GM23338 (cell line): ENCODE measurements around the gene CYB5B. TPM values are rescaled to one million over a fixed set of nuclear protein-coding genes. Genes with fewer than 3 reads are reported as not detected.

Experiments used
- ATAC-seq: fragments of 200-7000 bp; cut with Tn5 transposase; 3 replicates; pipeline ENCODE4 v1.9.1; 2020
- DNase-seq: peaks from one replicate; pipeline ENCODE4 v3.0.0-alpha.2; 2015; ENCODE audit warnings: low spot score
- H2AFZ ChIP-seq: fragments of 200-600 bp; sonication (generic); 2 replicates; pipeline ENCODE4 v1.8.0; 2016; ENCODE audit warnings: antibody characterized with exemption, mild to moderate bottlenecking, moderate library complexity
- H3F3A ChIP-seq: fragments of 200-600 bp; sonication (generic); replicated peaks from 2 replicates; pipeline ENCODE4 v1.8.0; 2017; ENCODE audit warnings: antibody characterized with exemption, mixed run types, low read depth
- H3K27ac ChIP-seq: fragments of 200-600 bp; sonication (generic); 2 replicates; pipeline ENCODE4 v1.6.1; 2016; ENCODE audit warnings: low read depth
- H3K27me3 ChIP-seq: fragments of 200-600 bp; sonication (generic); 2 replicates; pipeline ENCODE4 v1.8.0; 2016; ENCODE audit warnings: mild to moderate bottlenecking, mixed run types, moderate library complexity; ENCODE audit not compliant: insufficient read depth
- H3K36me3 ChIP-seq: fragments of 200-600 bp; sonication (generic); 2 replicates; pipeline ENCODE4 v1.8.0; 2016; ENCODE audit warnings: mild to moderate bottlenecking; ENCODE audit not compliant: insufficient read depth
- H3K4me1 ChIP-seq: fragments of 200-600 bp; sonication (generic); 2 replicates; pipeline ENCODE4 v1.8.0; 2016; ENCODE audit warnings: mild to moderate bottlenecking, moderate library complexity; ENCODE audit not compliant: insufficient read depth
- H3K4me2 ChIP-seq: fragments of 200-600 bp; sonication (generic); 2 replicates; pipeline ENCODE4 v1.7.1; 2017; ENCODE audit warnings: mixed run types
- H3K4me3 ChIP-seq: fragments of 200-600 bp; sonication (generic); 2 replicates; pipeline ENCODE4 v1.6.1; 2016; ENCODE audit warnings: mixed run types
- H3K79me2 ChIP-seq: fragments of 200-600 bp; sonication (generic); replicated peaks from 2 replicates; pipeline ENCODE4 v1.8.0; 2017; ENCODE audit warnings: mild to moderate bottlenecking; ENCODE audit not compliant: insufficient read depth
- H3K9me2 ChIP-seq: fragments of 200-600 bp; sonication (generic); 2 replicates; pipeline ENCODE4 v1.8.0; 2017; ENCODE audit not compliant: insufficient read depth
- H4K20me1 ChIP-seq: fragments of 200-600 bp; sonication (generic); replicated peaks from 2 replicates; pipeline ENCODE4 v1.8.0; 2017; ENCODE audit warnings: mild to moderate bottlenecking; ENCODE audit not compliant: insufficient read depth
- H3K27ac Mint-ChIP-seq: 2 replicates; pipeline ENCODE4 v1.8.0; 2020; ENCODE audit warnings: inconsistent platforms, mild to moderate bottlenecking, moderate library complexity, mixed read lengths
- H3K27me3 Mint-ChIP-seq: 3 replicates; pipeline ENCODE4 v1.8.0; 2022; ENCODE audit warnings: low read depth, mild to moderate bottlenecking, moderate library complexity, mixed read lengths, inconsistent platforms; ENCODE audit not compliant: insufficient read depth, poor library complexity
- H3K36me3 Mint-ChIP-seq: 3 replicates; pipeline ENCODE4 v1.8.0; 2021; ENCODE audit warnings: low read depth, mild to moderate bottlenecking, inconsistent platforms, moderate library complexity, mixed read lengths
- H3K4me1 Mint-ChIP-seq: 3 replicates; pipeline ENCODE4 v1.8.0; 2020; ENCODE audit warnings: mild to moderate bottlenecking, inconsistent platforms, mixed read lengths
- H3K4me3 Mint-ChIP-seq: 3 replicates; pipeline ENCODE4 v1.8.0; 2021; ENCODE audit warnings: moderate library complexity, mild to moderate bottlenecking, inconsistent platforms, mixed read lengths
- H3K9me3 Mint-ChIP-seq: 3 replicates; pipeline ENCODE4 v1.8.0; 2020; ENCODE audit warnings: moderate library complexity, mild to moderate bottlenecking, inconsistent platforms, mixed read lengths
- CREB1 ChIP-seq: fragments of 250-450 bp; sonication (Bioruptor Pico); IDR thresholded peaks from 2 replicates; pipeline ENCODE4 v1.5.0; 2020; ENCODE audit warnings: low read depth, mild to moderate bottlenecking, moderate library complexity
- CTCF ChIP-seq, 2 experiments: fragments of 200-600 bp in 1 of 2; sonication (generic) in 1 of 2; conservative IDR thresholded peaks; 2 replicates each; pipeline versions ENCODE4 v1.5.1 to v1.6.1; 2016 to 2017; ENCODE audit warnings: antibody characterized with exemption in 2 of 2, low read depth in 2 of 2, mild to moderate bottlenecking in 2 of 2, moderate library complexity in 1 of 2
- ETS1 ChIP-seq: IDR thresholded peaks from 2 replicates; pipeline ENCODE4 v1.6.1; 2016; ENCODE audit warnings: antibody characterized with exemption
- EZH2 ChIP-seq: fragments of 200-600 bp; sonication (generic); IDR thresholded peaks from one replicate; pipeline ENCODE4 v1.8.0; 2017; ENCODE audit warnings: antibody characterized with exemption, mild to moderate bottlenecking, low read depth; ENCODE audit not compliant: unreplicated experiment
- EZH2phosphoT487 ChIP-seq: fragments of 200-600 bp; sonication (generic); IDR thresholded peaks from one replicate; pipeline ENCODE4 v1.8.1; 2018; ENCODE audit warnings: antibody characterized with exemption; ENCODE audit not compliant: unreplicated experiment
- JUNB ChIP-seq: IDR thresholded peaks from one replicate; pipeline ENCODE4 v1.6.1; 2016; ENCODE audit warnings: antibody characterized with exemption; ENCODE audit not compliant: unreplicated experiment
- NANOG ChIP-seq: IDR thresholded peaks from 2 replicates; pipeline ENCODE4 v1.6.1; 2016; ENCODE audit warnings: antibody characterized with exemption, borderline replicate concordance
- POLR2AphosphoS5 ChIP-seq: IDR thresholded peaks from 2 replicates; pipeline ENCODE4 v1.6.1; 2016; ENCODE audit warnings: antibody characterized with exemption, low read depth
- REST ChIP-seq: IDR thresholded peaks from one replicate; pipeline ENCODE4 v1.6.1; 2018; ENCODE audit warnings: antibody characterized with exemption; ENCODE audit not compliant: unreplicated experiment
- STAT1 ChIP-seq: IDR thresholded peaks from one replicate; pipeline ENCODE4 v1.6.1; 2016; ENCODE audit warnings: antibody characterized with exemption; ENCODE audit not compliant: unreplicated experiment
- ZNF114 ChIP-seq: fragments of 250-450 bp; sonication (Bioruptor Pico); IDR thresholded peaks from 2 replicates; pipeline ENCODE4 v1.5.0; 2020; ENCODE audit warnings: mild to moderate bottlenecking, moderate library complexity
- ZNF331 ChIP-seq: fragments of 250-450 bp; sonication (Bioruptor Pico); IDR thresholded peaks from 2 replicates; pipeline ENCODE4 v1.5.0; 2020; ENCODE audit warnings: low read depth, mild to moderate bottlenecking, moderate library complexity
- ZNF462 ChIP-seq: fragments of 250-450 bp; sonication (Bioruptor Pico); IDR thresholded peaks from 2 replicates; pipeline ENCODE4 v1.5.0; 2020; ENCODE audit warnings: mild to moderate bottlenecking, moderate library complexity
- polyA plus RNA-seq: library from polyadenylated mRNA; unstranded; fragments of >200 nt; fragmentation: Nextera tagmentation; extraction: Ambion mirVana; gene quantifications from 2 replicates; pipeline ENCODE4 v1.2.1, GENCODE V29; 2016
- total RNA-seq: library from RNA; depleted of rRNA; stranded (reverse); fragments of >200 nt; shearing (Covaris generic); gene quantifications from 2 replicates; pipeline ENCODE4 v1.2.3, GENCODE V29; 2014

CYB5B gene
- total and polyA plus RNA-seq, 2 experiments from 2014 or later: 72.0 to 110 TPM

- DNase-seq: no peak
- Mint-ChIP-seq H3K9me3 (no peaks in the 10 kb centered on the region), H3K27me3 (peaks cover 2% of the 10 kb centered on the region), H3K4me1 (no peaks in the 10 kb centered on the region; the same call in 2 of the 3 replicates), H3K4me3 (no peak overlapping the region), H3K36me3 (peaks cover 8% of the 10 kb centered on the region; the same call in 2 of the 3 replicates), H3K27ac (no peak overlapping the region)
- no peaks in the 10 kb centered on the region for H3K27me3 ChIP-seq
- no peaks in the 10 kb centered on the region for H3K9me2 ChIP-seq
- no peaks in the 10 kb centered on the region for H3K4me1 ChIP-seq
- TF ChIP-seq JUNB (no peak), NANOG (no peak), STAT1 (no peak), ZNF331 (no peak), CTCF (conservative IDR thresholded peaks at IDR 0.05; ENCODE audit: low read depth in 2 of 2) (no peak), REST (no peak), CREB1 (CRISPR knock-in tag) (no peak), ZNF114 (CRISPR knock-in tag) (no peak), EZH2phosphoT487 (no peak), ZNF462 (CRISPR knock-in tag) (no peak), EZH2 (no peak), ETS1 (no peak), POLR2AphosphoS5 (no peak)
- peaks cover 21% of the 10 kb centered on the region for H4K20me1 ChIP-seq
- H2AFZ ChIP-seq: no peak overlapping the region
- H3K36me3 ChIP-seq: peaks cover 12% of the 10 kb centered on the region; the same call in 1 of the 2 replicates
- no peaks in the 10 kb centered on the region; the same call in 1 of the 2 replicates for H3F3A ChIP-seq
- ATAC-seq: no peak
- H3K4me2 ChIP-seq: no peak overlapping the region
- H3K27ac ChIP-seq: no peak overlapping the region
- H3K4me3 ChIP-seq: no peak overlapping the region
- H3K79me2 ChIP-seq: peaks cover 100% of the 10 kb centered on the region
These were observed 12.5 kb downstream of the CYB5B start for GRCh38 chr16:69436896-69437295.
